WTC11 (cell line): ENCODE measurements around the gene SLC37A1. TPM values are rescaled to one million over a fixed set of nuclear protein-coding genes. Genes with fewer than 3 reads are reported as not detected.

ENCODE experiments used
- ATAC-seq: fragments of 200-7000 bp; cut with Tn5 transposase; 2 replicates; pipeline ENCODE4 v1.10.0; 2021; ENCODE audit warnings: mild to moderate bottlenecking, moderate library complexity
- CTCF ChIA-PET: fragments of 300-600 bp; sonication (Branson Sonifier 250); formaldehyde crosslinking; loops from one replicate; lab custom pipeline; 2021; ENCODE audit warnings: antibody characterized with exemption; lab: Charles Lee
- POLR2A ChIA-PET: fragments of 350-600 bp; sonication (Branson Sonifier 250); formaldehyde crosslinking; loops from one replicate; lab custom pipeline; 2021; ENCODE audit warnings: antibody characterized with exemption; lab: Charles Lee
- DNase-seq: peaks from one replicate; pipeline ENCODE4 v3.0.0; 2021; ENCODE audit warnings: low spot score
- H3K27ac Mint-ChIP-seq: 2 replicates; pipeline ENCODE4 v1.8.0; 2021; ENCODE audit warnings: mixed read lengths
- H3K27me3 Mint-ChIP-seq: 2 replicates; pipeline ENCODE4 v1.8.0; 2021; ENCODE audit warnings: low read depth, mild to moderate bottlenecking, moderate library complexity, mixed read lengths
- H3K36me3 Mint-ChIP-seq: 2 replicates; pipeline ENCODE4 v1.8.0; 2021; ENCODE audit warnings: mixed read lengths
- H3K4me1 Mint-ChIP-seq: 2 replicates; pipeline ENCODE4 v1.8.0; 2022; ENCODE audit warnings: mixed read lengths
- H3K4me3 Mint-ChIP-seq: 2 replicates; pipeline ENCODE4 v1.8.0; 2021; ENCODE audit warnings: mild to moderate bottlenecking, moderate library complexity, mixed read lengths
- H3K9me3 Mint-ChIP-seq: 2 replicates; pipeline ENCODE4 v1.8.0; 2021; ENCODE audit warnings: mixed read lengths
- EMX1 ChIP-seq: fragments of 250-450 bp; sonication (Bioruptor Pico); IDR thresholded peaks from 2 replicates; pipeline ENCODE4 v1.8.0; 2021; ENCODE audit warnings: mild to moderate bottlenecking
- ESRRA ChIP-seq: sonication (generic); formaldehyde crosslinking; IDR thresholded peaks from 2 replicates; pipeline ENCODE4 v1.8.1; 2022; ENCODE audit warnings: mild to moderate bottlenecking, missing genetic modification reagents, borderline replicate concordance
- GABPB1 ChIP-seq: sonication (generic); formaldehyde crosslinking; IDR thresholded peaks from 2 replicates; pipeline ENCODE4 v1.8.1; 2023; ENCODE audit warnings: mild to moderate bottlenecking, missing genetic modification reagents
- KAT7 ChIP-seq: sonication (generic); formaldehyde crosslinking; IDR thresholded peaks from 2 replicates; pipeline ENCODE4 v1.8.1; 2023; ENCODE audit warnings: missing genetic modification reagents, mild to moderate bottlenecking, borderline replicate concordance
- MXD4 ChIP-seq: fragments of 250-450 bp; sonication (Bioruptor Pico); IDR thresholded peaks from 2 replicates; pipeline ENCODE4 v1.8.0; 2021; ENCODE audit warnings: mild to moderate bottlenecking, moderate library complexity, borderline replicate concordance
- NFATC4 ChIP-seq: fragments of 250-450 bp; sonication (Bioruptor Pico); IDR thresholded peaks from 2 replicates; pipeline ENCODE4 v1.9.0; 2021; ENCODE audit warnings: mild to moderate bottlenecking
- NR1H2 ChIP-seq: sonication (generic); formaldehyde crosslinking; IDR thresholded peaks from 2 replicates; pipeline ENCODE4 v1.9.0; 2021; ENCODE audit warnings: mild to moderate bottlenecking, moderate library complexity, missing genetic modification reagents
- SOX15 ChIP-seq: fragments of 250-450 bp; sonication (Bioruptor Pico); IDR thresholded peaks from 2 replicates; pipeline ENCODE4 v1.9.0; 2021; ENCODE audit warnings: mild to moderate bottlenecking
- TP53 ChIP-seq: sonication (generic); formaldehyde crosslinking; IDR thresholded peaks from 2 replicates; pipeline ENCODE4 v1.8.1; 2023; ENCODE audit warnings: mild to moderate bottlenecking, missing genetic modification reagents
- ZNF232 ChIP-seq: sonication (generic); formaldehyde crosslinking; IDR thresholded peaks from 2 replicates; pipeline ENCODE4 v1.8.0; 2022; ENCODE audit warnings: mild to moderate bottlenecking, missing genetic modification reagents
- total RNA-seq: library from RNA; stranded (reverse); gene quantifications from 3 replicates; pipeline ENCODE4 v1.2.3, GENCODE V29; 2021
- TF ChIP-seq, protein P1 (sequence below): fragments of 250-450 bp; sonication (Bioruptor Pico); conservative IDR thresholded peaks from 2 replicates; pipeline ENCODE4 v1.9.0; 2021; ENCODE audit warnings: mild to moderate bottlenecking
- TF ChIP-seq, protein P2 (sequence below): fragments of 250-450 bp; sonication (Bioruptor Pico); IDR thresholded peaks from 2 replicates; pipeline ENCODE4 v1.9.0; 2021; ENCODE audit warnings: mild to moderate bottlenecking
- TF ChIP-seq, protein P3 (sequence below): sonication (generic); formaldehyde crosslinking; IDR thresholded peaks from 2 replicates; pipeline ENCODE4 v1.8.1; 2023; ENCODE audit warnings: mild to moderate bottlenecking, missing genetic modification reagents, borderline replicate concordance
- TF ChIP-seq, protein P4 (sequence below): sonication (generic); formaldehyde crosslinking; conservative IDR thresholded peaks from 2 replicates; pipeline ENCODE4 v1.8.1; 2023; ENCODE audit warnings: mild to moderate bottlenecking, low read depth, missing genetic modification reagents, moderate library complexity
- TF ChIP-seq, protein P5 (sequence below): fragments of 250-450 bp; sonication (Bioruptor Pico); IDR thresholded peaks from 2 replicates; pipeline ENCODE4 v1.9.0; 2021; ENCODE audit warnings: mild to moderate bottlenecking, borderline replicate concordance

Gene SLC37A1
- total RNA-seq, 1 experiment from 2014 or later: 22.7 TPM

- TF ChIP-seq, protein P1, sequence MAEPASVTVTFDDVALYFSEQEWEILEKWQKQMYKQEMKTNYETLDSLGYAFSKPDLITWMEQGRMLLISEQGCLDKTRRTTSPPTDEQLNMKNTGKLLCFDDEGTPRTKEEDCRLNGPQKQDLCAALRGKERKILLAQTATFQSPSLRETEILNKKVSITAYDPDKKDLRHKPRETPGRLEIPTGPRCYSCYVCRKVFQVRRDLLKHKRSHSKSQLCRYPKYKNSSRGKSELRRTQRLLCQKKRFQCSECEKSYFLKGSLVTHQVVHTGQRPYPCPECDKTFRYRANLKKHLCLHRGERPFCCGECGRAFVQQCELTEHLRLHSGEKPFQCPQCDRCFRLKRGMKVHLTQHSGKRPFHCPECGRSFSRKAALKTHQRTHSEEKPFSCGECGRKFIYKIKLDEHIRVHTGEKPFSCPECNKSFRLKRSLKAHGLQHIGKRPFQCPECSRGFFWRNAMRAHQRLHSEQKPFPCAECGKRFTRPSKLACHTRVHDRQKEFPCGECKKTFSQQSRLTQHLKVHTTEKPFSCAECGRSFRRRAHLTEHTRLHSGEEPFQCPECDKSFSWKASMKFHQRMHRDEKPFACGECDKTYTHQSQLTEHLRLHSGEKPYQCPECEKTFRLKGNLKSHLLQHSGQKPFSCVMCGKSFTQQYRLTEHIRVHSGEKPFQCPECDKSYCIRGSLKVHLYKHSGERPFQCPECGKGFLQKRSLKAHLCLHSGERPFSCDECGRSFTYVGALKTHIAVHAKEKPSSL (CRISPR knock-in tag): no peak
- TF ChIP-seq SOX15 (CRISPR knock-in tag): no peak
- TF ChIP-seq, protein P2, sequence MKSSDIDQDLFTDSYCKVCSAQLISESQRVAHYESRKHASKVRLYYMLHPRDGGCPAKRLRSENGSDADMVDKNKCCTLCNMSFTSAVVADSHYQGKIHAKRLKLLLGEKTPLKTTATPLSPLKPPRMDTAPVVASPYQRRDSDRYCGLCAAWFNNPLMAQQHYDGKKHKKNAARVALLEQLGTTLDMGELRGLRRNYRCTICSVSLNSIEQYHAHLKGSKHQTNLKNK (CRISPR knock-in tag): no peak
- TF ChIP-seq, protein P3, sequence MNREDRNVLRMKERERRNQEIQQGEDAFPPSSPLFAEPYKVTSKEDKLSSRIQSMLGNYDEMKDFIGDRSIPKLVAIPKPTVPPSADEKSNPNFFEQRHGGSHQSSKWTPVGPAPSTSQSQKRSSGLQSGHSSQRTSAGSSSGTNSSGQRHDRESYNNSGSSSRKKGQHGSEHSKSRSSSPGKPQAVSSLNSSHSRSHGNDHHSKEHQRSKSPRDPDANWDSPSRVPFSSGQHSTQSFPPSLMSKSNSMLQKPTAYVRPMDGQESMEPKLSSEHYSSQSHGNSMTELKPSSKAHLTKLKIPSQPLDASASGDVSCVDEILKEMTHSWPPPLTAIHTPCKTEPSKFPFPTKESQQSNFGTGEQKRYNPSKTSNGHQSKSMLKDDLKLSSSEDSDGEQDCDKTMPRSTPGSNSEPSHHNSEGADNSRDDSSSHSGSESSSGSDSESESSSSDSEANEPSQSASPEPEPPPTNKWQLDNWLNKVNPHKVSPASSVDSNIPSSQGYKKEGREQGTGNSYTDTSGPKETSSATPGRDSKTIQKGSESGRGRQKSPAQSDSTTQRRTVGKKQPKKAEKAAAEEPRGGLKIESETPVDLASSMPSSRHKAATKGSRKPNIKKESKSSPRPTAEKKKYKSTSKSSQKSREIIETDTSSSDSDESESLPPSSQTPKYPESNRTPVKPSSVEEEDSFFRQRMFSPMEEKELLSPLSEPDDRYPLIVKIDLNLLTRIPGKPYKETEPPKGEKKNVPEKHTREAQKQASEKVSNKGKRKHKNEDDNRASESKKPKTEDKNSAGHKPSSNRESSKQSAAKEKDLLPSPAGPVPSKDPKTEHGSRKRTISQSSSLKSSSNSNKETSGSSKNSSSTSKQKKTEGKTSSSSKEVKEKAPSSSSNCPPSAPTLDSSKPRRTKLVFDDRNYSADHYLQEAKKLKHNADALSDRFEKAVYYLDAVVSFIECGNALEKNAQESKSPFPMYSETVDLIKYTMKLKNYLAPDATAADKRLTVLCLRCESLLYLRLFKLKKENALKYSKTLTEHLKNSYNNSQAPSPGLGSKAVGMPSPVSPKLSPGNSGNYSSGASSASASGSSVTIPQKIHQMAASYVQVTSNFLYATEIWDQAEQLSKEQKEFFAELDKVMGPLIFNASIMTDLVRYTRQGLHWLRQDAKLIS: no peak
- no peak for TF ChIP-seq GABPB1 (CRISPR knock-in tag)
- no peak for TF ChIP-seq KAT7
- TF ChIP-seq MXD4 (CRISPR knock-in tag): no peak
- TF ChIP-seq ESRRA (CRISPR knock-in tag): no peak
- TF ChIP-seq, protein P4, sequence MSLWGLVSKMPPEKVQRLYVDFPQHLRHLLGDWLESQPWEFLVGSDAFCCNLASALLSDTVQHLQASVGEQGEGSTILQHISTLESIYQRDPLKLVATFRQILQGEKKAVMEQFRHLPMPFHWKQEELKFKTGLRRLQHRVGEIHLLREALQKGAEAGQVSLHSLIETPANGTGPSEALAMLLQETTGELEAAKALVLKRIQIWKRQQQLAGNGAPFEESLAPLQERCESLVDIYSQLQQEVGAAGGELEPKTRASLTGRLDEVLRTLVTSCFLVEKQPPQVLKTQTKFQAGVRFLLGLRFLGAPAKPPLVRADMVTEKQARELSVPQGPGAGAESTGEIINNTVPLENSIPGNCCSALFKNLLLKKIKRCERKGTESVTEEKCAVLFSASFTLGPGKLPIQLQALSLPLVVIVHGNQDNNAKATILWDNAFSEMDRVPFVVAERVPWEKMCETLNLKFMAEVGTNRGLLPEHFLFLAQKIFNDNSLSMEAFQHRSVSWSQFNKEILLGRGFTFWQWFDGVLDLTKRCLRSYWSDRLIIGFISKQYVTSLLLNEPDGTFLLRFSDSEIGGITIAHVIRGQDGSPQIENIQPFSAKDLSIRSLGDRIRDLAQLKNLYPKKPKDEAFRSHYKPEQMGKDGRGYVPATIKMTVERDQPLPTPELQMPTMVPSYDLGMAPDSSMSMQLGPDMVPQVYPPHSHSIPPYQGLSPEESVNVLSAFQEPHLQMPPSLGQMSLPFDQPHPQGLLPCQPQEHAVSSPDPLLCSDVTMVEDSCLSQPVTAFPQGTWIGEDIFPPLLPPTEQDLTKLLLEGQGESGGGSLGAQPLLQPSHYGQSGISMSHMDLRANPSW: no peak
Observed at GRCh38 chr21:42536601-42537000, 22.9 kb downstream of the SLC37A1 start (continued).

DNA sequence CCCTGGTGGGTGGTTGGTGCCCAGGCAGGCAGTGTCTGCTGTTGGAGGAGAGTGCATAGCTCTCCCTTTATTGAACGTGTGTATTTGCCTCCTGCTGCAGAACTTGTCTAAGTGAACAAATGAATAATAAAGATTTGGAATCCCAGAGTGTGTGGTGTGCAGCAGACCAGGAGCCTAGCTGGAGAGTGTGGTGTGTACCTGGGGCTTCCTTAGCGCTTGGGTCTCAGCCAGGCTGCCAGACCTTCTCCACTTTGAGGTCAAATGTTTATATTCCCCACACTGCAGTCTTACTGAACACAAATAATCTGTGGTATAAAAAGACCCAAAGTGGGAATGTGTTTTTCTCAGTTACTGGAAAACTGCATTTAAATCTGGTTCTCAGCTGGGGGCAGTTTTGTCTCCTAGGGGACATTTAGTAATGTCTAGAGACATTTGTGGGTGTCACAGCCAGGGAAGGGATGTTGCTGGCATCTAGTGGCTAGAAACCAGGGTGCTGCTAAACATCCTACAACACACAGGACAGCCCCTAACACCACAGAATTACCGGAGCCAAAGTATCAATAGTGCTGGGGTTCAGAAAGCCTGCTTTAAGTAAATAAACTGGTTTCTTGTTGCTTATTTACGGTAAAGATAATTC, 23.6 kb downstream of the SLC37A1 start:
- no peak overlapping the region for H3K27ac Mint-ChIP-seq
- H3K4me3 Mint-ChIP-seq: no peak overlapping the region
- CTCF ChIA-PET: interaction anchor here (0.7 to 4.4 kb wide), 6 partner anchors 12 to 87 kb away, joined by 3 to 14 read pairs (median 3); no protein-coding TSS in a partner anchor
- H3K9me3 Mint-ChIP-seq: no peaks in the 10 kb centered on the region
- H3K27me3 Mint-ChIP-seq: no peaks in the 10 kb centered on the region
- peaks cover 10% of the 10 kb centered on the region for H3K4me1 Mint-ChIP-seq
- peaks cover 9% of the 10 kb centered on the region for H3K36me3 Mint-ChIP-seq
- TF ChIP-seq TP53 (CRISPR knock-in tag) (no peak), ZNF232 (no peak), NR1H2 (CRISPR knock-in tag) (no peak), NFATC4 (no peak), EMX1 (CRISPR knock-in tag) (no peak)
- TF ChIP-seq, protein P5, sequence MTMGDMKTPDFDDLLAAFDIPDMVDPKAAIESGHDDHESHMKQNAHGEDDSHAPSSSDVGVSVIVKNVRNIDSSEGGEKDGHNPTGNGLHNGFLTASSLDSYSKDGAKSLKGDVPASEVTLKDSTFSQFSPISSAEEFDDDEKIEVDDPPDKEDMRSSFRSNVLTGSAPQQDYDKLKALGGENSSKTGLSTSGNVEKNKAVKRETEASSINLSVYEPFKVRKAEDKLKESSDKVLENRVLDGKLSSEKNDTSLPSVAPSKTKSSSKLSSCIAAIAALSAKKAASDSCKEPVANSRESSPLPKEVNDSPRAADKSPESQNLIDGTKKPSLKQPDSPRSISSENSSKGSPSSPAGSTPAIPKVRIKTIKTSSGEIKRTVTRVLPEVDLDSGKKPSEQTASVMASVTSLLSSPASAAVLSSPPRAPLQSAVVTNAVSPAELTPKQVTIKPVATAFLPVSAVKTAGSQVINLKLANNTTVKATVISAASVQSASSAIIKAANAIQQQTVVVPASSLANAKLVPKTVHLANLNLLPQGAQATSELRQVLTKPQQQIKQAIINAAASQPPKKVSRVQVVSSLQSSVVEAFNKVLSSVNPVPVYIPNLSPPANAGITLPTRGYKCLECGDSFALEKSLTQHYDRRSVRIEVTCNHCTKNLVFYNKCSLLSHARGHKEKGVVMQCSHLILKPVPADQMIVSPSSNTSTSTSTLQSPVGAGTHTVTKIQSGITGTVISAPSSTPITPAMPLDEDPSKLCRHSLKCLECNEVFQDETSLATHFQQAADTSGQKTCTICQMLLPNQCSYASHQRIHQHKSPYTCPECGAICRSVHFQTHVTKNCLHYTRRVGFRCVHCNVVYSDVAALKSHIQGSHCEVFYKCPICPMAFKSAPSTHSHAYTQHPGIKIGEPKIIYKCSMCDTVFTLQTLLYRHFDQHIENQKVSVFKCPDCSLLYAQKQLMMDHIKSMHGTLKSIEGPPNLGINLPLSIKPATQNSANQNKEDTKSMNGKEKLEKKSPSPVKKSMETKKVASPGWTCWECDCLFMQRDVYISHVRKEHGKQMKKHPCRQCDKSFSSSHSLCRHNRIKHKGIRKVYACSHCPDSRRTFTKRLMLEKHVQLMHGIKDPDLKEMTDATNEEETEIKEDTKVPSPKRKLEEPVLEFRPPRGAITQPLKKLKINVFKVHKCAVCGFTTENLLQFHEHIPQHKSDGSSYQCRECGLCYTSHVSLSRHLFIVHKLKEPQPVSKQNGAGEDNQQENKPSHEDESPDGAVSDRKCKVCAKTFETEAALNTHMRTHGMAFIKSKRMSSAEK (CRISPR knock-in tag): no peak
- TF ChIP-seq, all 79 proteins: peak for 0
- DNase-seq: peak; percentile 2
- POLR2A ChIA-PET: no interaction called here
- no peak for ATAC-seq
